Measurements from ENCODE around the gene NOS1.

- TF ChIP-seq EZH2 (IDR thresholded peaks at IDR 0.05; ENCODE audit: borderline replicate concordance, low read depth, low read length, severe bottlenecking) (no peak), GATA2 (IDR thresholded peaks at IDR 0.05; ENCODE audit: insufficient read depth, insufficient read length, low read depth, low read length) (no peak), POLR2A (IDR thresholded peaks at IDR 0.05; ENCODE audit: low read depth, low read length) (no peak), POLR2AphosphoS5 (IDR thresholded peaks at IDR 0.05; ENCODE audit: insufficient read depth, low read depth, low read length) (no peak), CTCF (IDR thresholded peaks at IDR 0.05; ENCODE audit: extremely low read depth in 1 of 2, insufficient read depth in 1 of 2, low read depth in 1 of 2, low read length in 2 of 2) (no peak), JUN (IDR thresholded peaks at IDR 0.05; ENCODE audit: borderline replicate concordance, insufficient read depth, insufficient read length, low read depth) (no peak), MYC (IDR thresholded peaks at IDR 0.05; ENCODE audit: low read depth, low read length) (no peak)
Observed at GRCh38 chr12:117404203-117404853, 42.9 kb upstream of the NOS1 start.

Data from endothelial cell of umbilical vein (primary cell).